HG03354 (cell line): ENCODE measurements around the gene LRRN4.
"Not testable (repeated sequence)": the region's sequence is repeated elsewhere in the genome, so short reads cannot be mapped to it uniquely, and the experiment has no call there.

ENCODE experiments used
- ATAC-seq: cut with Tn5 transposase; IDR thresholded peaks from one replicate; pipeline ENCODE4 v1.9.1; 2021; ENCODE audit warnings: mild to moderate bottlenecking; ENCODE audit not compliant: unreplicated experiment, poor library complexity, severe bottlenecking

LRRN4 gene

GRCh38 chr20:6061544-6061943 is 7.7 kb upstream of the LRRN4 start:
- no peak for ATAC-seq

DNA sequence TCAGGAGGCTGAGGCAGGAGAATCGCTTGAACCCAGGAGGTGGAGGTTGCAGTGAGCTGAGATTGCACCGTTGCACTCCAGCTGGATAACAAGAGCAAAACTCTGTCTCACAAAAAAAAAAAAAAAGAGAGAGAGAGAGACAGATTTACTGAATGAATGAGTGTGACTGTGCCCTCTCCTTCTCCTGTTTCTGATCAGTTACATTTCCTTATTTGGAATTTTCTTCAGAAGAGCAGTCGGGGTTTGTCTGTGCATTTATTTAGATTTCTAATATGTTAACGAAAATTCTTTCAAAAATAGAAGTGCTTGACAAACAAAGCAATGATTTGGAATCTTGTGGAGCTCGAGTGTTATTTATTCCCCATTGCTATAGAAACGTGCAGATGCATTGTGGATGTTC is 6.4 kb upstream of the LRRN4 start:
- no peak for ATAC-seq

DNA sequence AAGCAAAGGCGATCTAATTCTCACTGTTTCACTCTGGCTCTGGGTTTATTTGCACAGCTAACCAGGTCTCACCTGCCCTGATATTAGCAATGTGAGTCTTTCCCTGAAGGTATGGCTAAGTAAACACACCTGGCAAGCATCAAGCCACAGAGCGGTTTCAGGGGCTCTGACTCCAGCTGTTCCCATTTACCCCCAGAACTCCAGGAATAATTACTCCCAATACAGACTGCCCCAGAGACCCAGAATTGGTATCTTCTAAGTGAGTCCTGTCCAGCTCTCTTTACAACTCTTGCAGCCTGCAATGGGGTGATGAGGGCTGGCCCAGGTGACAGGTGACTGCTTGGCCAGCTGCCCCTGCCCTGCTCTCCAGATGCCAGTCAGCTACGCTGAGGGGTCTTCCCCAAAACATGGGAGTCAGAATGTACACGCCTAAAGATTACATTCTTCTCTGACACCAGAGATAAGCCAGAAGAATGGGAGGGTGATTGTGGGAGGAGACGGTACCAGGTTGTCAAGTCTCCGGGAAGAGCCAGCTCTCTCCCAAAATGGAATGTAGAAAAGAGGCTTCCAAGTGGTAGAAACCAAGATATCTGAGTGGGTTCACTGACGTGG is 4.9 kb upstream of the LRRN4 start:
- ATAC-seq: no peak

- ATAC-seq: no peak
These were observed 3.8 kb upstream of the LRRN4 start for GRCh38 chr20:6057691-6058090.

DNA sequence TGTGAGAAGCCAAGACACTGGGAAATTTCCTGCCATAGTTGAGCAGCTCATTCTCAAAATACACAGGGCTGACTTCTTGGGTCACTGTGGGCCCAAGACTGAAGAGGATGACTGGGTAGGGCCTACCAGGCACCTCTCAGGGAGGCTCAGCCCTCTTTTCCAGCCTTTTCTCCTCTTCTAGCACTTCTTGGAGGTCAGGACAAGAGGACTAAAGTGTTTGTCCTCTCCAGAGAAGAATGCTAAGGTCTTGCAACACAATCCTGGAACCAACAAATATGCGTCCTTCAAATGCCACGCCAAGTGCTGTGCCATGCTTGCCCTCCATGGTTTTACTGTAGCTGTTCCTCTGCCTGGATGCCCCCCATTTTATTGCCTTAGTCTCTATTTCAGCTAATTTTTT is 3.3 kb upstream of the LRRN4 start:
- ATAC-seq: no peak

GRCh38 chr20:6055981-6056569 is 2.2 kb upstream of the LRRN4 start:
- no peak for ATAC-seq

DNA sequence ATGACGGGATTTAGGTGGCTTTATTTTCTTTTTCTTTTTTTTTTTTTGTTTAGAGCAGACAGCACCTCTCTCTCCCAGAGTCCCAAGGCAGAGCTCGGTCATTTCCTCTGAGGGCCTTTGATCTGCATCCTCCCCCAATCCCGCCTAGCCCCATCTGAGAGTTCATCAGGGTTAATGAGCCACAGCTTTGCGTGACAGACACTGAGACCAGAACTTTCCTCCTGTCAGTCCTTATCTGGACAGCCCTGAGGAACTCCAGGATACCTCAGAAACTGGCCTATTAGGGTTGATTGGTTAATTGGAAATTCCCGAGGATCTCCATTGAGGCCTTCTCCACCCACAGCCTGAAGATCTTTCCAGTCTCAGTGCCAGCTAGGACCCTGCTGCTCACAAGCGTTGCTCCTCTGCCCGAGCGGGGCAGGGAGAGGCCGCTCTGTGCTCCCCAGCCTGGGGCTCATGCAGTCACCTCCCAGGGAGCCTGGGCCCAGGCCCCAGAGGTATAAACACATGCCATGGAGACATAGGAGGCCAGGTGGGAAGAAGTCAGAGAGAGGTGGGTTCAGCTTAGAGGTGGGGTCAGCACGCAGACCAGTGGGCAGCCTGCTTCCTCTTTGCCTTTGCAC is 1.4 kb upstream of the LRRN4 start:
- no peak for ATAC-seq

- not testable (repeated sequence) for ATAC-seq
These were observed 810 bp upstream of the LRRN4 start for GRCh38 chr20:6054689-6055051.

DNA sequence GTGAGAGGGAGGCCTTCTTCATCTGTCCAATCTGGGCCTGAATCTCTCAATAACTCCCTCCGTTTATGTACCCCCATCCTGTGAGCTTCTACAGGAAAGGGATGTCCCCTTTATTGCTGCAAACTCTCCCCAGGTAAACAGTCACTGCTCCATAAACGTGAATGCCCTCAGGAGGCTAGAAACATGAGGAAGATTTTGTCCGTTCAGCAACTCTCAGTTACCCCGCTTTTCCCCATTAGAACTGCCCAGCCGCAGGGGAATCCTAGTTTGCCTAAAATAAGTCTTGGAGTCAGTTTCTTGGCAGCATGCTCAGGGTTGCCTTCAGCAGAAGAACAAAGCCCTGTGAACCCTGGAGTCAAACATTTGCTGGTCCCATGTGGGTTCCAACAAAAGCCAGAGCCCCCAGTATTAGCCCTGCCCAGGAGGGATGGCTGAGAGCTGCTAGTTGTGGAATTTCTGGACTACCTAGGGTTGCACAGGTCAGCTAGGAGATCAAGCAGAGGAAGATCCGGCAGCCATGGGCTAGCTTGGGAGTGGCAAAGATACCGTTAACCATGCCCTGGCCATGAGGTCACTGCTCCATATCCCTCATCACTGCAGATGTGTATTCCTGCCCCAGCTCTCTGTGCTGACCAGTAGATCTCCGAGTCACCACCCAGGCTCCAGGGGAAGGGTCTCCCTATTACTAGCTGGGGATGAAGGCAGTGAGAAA is 640 bp downstream of the LRRN4 start:
- no peak for ATAC-seq

DNA sequence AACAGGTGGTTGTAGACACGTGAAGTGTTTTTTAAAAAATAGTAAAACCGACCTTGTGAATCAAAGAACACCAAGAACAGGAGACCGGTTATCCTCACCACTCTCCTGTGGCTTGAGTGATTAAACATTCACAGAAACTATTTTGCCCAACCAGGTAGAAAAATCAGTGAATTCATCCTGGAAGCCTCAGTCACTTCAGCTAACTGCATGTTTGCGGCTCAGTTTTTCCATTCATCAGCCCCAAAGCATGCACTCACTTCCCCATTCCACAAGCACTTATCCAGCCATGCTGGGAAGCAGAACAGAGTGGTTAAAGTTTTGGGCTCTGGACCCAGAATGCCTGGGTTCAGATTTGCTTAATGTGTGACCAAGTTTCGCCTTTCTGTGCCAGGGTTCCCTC is 2.4 kb downstream of the LRRN4 start:
- ATAC-seq: no peak

DNA sequence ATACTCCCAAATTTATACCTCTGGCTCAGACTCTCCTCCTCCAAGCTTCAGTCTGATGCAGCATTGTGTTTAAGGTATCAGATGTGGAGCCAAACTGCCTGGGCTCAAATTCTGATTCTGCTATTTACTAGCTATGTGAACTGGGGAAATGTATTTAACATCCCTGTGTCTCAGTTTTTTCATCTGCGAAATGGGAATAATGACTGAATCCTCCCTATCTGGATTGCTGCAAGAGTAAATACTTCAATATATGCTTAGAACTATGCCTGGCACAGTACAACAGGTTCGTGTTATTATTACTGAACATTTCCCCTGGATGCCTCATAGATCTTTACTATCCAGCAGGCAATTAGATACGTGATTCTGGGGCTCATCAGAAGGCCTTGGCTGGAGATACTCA is 5.5 kb downstream of the LRRN4 start:
- no peak for ATAC-seq

- no peak for ATAC-seq
These were observed 7.4 kb downstream of the LRRN4 start for GRCh38 chr20:6046432-6046831.

DNA sequence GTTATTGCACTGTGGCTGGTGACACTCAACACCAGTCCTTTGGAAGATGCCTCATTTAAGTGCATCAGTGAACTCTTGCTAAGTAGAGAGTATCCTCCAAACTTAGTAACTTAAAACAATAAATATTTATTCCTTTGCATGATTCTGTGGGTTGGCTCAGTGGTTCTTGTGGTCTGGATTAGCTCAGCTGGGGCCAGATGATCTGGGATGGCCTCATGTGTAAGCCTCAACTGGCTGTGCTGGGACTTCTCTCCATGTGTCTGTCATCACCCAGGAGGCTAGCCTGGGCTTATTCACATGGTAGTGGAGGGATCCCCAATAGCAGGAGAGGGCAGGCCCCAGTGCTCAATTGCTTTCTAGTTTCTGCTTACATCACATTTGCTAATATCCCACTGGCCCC is 8.3 kb downstream of the LRRN4 start:
- ATAC-seq: no peak

DNA sequence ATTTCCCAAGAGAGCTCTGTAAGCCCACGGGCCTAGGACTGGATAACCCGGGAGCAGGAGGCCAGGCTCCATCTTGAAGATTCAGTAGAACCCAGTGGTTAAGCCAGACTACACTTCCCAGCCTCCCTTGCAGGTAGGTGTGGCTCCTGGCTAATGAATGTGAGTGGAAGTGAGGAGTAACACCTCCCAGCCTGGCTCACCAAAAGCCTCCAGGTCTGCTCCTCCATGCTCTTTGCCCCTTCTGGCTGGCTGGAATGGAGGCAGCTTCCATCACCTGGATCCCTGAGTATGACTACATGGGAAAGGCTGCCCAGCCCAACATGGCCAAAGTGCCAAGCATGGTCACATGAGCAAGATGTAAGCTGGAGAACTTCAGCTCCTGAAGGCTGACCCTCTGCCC is 9.7 kb downstream of the LRRN4 start:
- ATAC-seq: no peak

- ATAC-seq: no peak
These were observed 12.0 kb downstream of the LRRN4 start for GRCh38 chr20:6041808-6042265.

DNA sequence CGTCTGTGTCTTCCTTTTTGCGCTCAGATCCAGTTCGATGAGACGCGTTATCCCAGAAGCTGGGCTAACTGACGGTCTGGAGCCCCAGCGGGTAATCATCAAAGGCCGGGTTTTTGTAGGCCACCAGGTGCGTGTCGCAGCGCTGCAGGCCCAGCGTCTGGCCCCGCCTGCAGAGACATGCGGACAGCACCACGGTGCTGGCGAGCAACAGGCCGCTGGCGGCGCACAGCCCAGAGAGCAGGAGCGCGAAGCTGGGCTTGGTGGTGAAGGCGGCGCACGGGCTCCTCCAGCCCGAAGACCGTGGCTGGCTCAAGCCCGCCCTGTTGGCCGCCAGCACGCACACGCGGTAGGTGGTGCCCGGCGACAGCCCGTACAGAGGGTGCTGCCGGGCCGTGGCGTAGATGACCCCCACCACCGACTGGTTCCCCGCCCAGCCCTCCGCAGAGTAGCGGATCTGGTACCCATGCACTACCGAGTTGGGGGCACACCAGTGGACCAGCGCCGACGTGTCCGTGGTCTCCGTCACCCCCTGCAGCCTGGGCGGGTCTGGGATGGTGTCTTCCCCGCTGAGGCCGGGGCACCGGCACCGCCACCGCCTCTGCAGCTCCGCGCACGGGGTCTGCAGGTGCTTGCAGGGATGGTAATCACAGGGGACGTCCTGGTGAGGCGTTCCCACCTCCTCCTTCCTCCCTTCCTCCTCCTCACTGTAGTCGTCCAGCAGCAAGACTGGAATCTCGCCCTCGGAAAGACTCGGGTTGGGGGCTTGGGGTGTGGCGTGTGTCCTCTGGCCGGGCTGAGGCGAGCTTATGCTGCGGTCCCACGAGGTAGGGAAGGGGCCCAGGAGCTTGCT is 12.7 kb downstream of the LRRN4 start:
- no peak for ATAC-seq

DNA sequence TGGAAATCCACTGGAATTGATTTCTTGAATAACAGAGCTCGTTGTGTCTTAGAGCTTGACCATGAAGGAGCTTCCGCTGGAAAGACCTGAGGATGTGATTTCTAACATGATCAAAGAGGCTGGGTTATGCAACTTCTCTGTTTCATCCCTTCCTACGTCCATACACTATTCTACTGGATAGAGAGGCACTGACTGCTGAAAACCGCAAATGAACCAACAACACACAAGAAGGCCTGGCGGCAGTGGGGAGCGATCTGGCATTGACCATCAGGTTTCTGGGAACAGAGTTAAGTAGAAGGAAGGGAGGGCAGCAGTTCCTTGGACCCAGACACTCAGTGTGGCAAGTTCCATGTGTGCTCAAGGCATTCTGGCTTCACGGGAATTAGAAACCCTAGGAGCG is 13.3 kb downstream of the LRRN4 start:
- no peak for ATAC-seq

DNA sequence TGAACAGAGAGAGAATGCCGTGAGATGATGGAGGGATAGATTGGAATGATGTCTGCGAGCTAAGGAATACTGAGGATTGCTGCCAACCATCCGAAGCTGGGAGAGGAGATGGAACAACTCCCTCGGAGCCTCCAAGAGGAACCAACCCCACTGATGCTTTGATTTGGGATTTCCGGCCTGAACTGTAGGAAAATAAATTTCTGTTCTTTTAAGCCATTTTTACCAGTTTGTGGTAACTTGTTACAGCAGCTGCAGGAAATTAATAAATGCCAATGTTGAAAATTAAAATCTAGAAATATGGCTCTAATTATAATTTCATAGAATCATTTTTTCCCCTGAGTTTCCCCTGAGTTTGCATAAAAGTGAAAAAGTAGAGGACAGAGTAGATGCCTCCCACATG is 14.1 kb downstream of the LRRN4 start:
- no peak for ATAC-seq

GRCh38 chr20:6038256-6038655 is 15.6 kb downstream of the LRRN4 start:
- ATAC-seq: no peak

DNA sequence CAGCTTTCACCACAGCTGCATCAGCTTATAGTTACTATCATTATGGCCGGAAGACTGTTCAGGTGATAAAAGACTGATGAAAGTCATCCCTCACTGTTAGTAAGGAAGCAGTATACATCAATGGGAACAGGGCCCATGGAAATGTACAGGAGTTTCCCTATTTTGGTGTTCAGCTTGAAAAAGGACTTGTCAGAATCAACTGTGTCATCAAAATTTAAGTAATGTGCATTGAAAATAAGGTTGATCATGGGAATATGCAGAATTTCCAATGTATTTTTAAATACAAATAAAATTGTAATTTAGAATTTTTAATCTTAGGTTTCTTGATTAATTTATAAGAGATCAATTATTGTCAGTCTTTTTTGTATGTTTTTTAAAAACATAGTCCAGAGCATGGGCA is 16.8 kb downstream of the LRRN4 start:
- no peak for ATAC-seq
